Osteoblast (primary cell): ENCODE results near the gene MPRIP. TPM values are rescaled to one million over a fixed set of nuclear protein-coding genes. Genes with fewer than 3 reads are reported as not detected.

Experiments
- DNase-seq: peaks from one replicate; pipeline ENCODE4 v3.0.0; 2011; ENCODE audit warnings: low spot score, mixed read lengths; ENCODE audit not compliant: insufficient read length; ENCODE audit errors: missing footprints
- H2AFZ ChIP-seq: 2 replicates; pipeline ENCODE4 v1.6.0; 2011; ENCODE audit warnings: mild to moderate bottlenecking, low read length
- H3K27ac ChIP-seq: 2 replicates; pipeline ENCODE4 v1.5.1; 2011; ENCODE audit warnings: mild to moderate bottlenecking, low read depth, low read length, moderate library complexity
- H3K27me3 ChIP-seq: 2 replicates; pipeline ENCODE4 v1.6.0; 2012; ENCODE audit warnings: mild to moderate bottlenecking, control low read depth, inconsistent platforms, low read length, moderate library complexity; ENCODE audit not compliant: insufficient read depth
- H3K36me3 ChIP-seq: 2 replicates; pipeline ENCODE4 v1.5.1; 2011; ENCODE audit warnings: mild to moderate bottlenecking, low read length, control low read depth, moderate library complexity; ENCODE audit not compliant: insufficient read depth
- H3K4me1 ChIP-seq: 2 replicates; pipeline ENCODE4 v1.5.1; 2011; ENCODE audit warnings: mild to moderate bottlenecking, low read length, control low read depth, moderate library complexity; ENCODE audit not compliant: insufficient read depth
- H3K4me2 ChIP-seq: 2 replicates; pipeline ENCODE4 v1.6.0; 2011; ENCODE audit warnings: mild to moderate bottlenecking, low read length; ENCODE audit not compliant: insufficient read depth
- H3K4me3 ChIP-seq: fragments of 200-600 bp; sonication (generic); 3 replicates; pipeline ENCODE4 v1.5.1; 2012; ENCODE audit warnings: mild to moderate bottlenecking, low read length, inconsistent platforms; ENCODE audit not compliant: insufficient read depth
- H3K79me2 ChIP-seq: 2 replicates; pipeline ENCODE4 v1.6.0; 2012; ENCODE audit warnings: mild to moderate bottlenecking, low read length, control low read depth, inconsistent platforms; ENCODE audit not compliant: insufficient read depth
- H3K9me3 ChIP-seq: 2 replicates; pipeline ENCODE4 v1.5.1; 2011; ENCODE audit warnings: low read depth, low read length, control low read depth
- H4K20me1 ChIP-seq: 2 replicates; pipeline ENCODE4 v1.6.0; 2012; ENCODE audit warnings: mild to moderate bottlenecking, low read length, control low read depth; ENCODE audit not compliant: insufficient read depth
- CTCF ChIP-seq: IDR thresholded peaks from 2 replicates; pipeline ENCODE4 v1.5.1; 2011; ENCODE audit warnings: mild to moderate bottlenecking, low read depth, low read length, moderate library complexity; ENCODE audit errors: extremely low read depth
- total RNA-seq: library from RNA; depleted of rRNA; stranded (reverse); fragments of >200 nt; gene quantifications from 2 replicates; pipeline ENCODE4 v1.2.3, GENCODE V29; 2012

Gene MPRIP
- total RNA-seq, 1 donor, result 149 TPM

GRCh38 chr17:17127156-17127555 is 84.9 kb downstream of the MPRIP start:
- no peak overlapping the region for H3K4me3 ChIP-seq
- H3K79me2 ChIP-seq, result peaks cover 95% of the 10 kb centered on the region
- no peak overlapping the region for H3K27ac ChIP-seq
- H4K20me1 ChIP-seq, result peaks cover 90% of the 10 kb centered on the region
- DNase-seq, result no peak
- peaks cover 8% of the 10 kb centered on the region for H3K4me1 ChIP-seq
- no peak for TF ChIP-seq CTCF
- no peaks in the 10 kb centered on the region for H3K27me3 ChIP-seq
- no peaks in the 10 kb centered on the region for H3K9me3 ChIP-seq
- no peak overlapping the region for H2AFZ ChIP-seq
- H3K36me3 ChIP-seq, result peaks cover 51% of the 10 kb centered on the region
- H3K4me2 ChIP-seq, result no peak overlapping the region

GRCh38 chr17:17127730-17128291 is 85.6 kb downstream of the MPRIP start:
- H3K79me2 ChIP-seq, result peaks cover 96% of the 10 kb centered on the region
- no peaks in the 10 kb centered on the region for H3K27me3 ChIP-seq
- no peak for TF ChIP-seq CTCF
- no peak overlapping the region for H2AFZ ChIP-seq
- H3K4me3 ChIP-seq, result no peak overlapping the region
- peak; percentile 81 for DNase-seq
- H3K36me3 ChIP-seq, result peaks cover 58% of the 10 kb centered on the region
- no peak overlapping the region for H3K27ac ChIP-seq
- H3K4me1 ChIP-seq, result peaks cover 8% of the 10 kb centered on the region
- peaks cover 89% of the 10 kb centered on the region for H4K20me1 ChIP-seq
- no peaks in the 10 kb centered on the region for H3K9me3 ChIP-seq
- H3K4me2 ChIP-seq, result no peak overlapping the region

GRCh38 chr17:17128476-17129075 is 86.3 kb downstream of the MPRIP start:
- DNase-seq, result peak; percentile 51
- no peak overlapping the region for H3K27ac ChIP-seq
- no peak overlapping the region for H3K4me2 ChIP-seq
- H2AFZ ChIP-seq, result no peak overlapping the region
- no peaks in the 10 kb centered on the region for H3K9me3 ChIP-seq
- H3K27me3 ChIP-seq, result no peaks in the 10 kb centered on the region
- peaks cover 65% of the 10 kb centered on the region for H3K36me3 ChIP-seq
- no peak overlapping the region for H3K4me3 ChIP-seq
- peaks cover 8% of the 10 kb centered on the region for H3K4me1 ChIP-seq
- peaks cover 99% of the 10 kb centered on the region for H3K79me2 ChIP-seq
- no peak for TF ChIP-seq CTCF
- H4K20me1 ChIP-seq, result peaks cover 84% of the 10 kb centered on the region

GRCh38 chr17:17129466-17129865 is 87.2 kb downstream of the MPRIP start:
- DNase-seq, result peak; percentile 68
- Histone ChIP-seq H2AFZ (no peak overlapping the region), H3K79me2 (peaks cover 99% of the 10 kb centered on the region), H3K27me3 (no peaks in the 10 kb centered on the region), H3K4me3 (no peak overlapping the region), H3K27ac (no peak overlapping the region), H3K36me3 (peaks cover 70% of the 10 kb centered on the region), H4K20me1 (peaks cover 76% of the 10 kb centered on the region), H3K9me3 (no peaks in the 10 kb centered on the region), H3K4me2 (no peak overlapping the region), H3K4me1 (peaks cover 8% of the 10 kb centered on the region)
- no peak for TF ChIP-seq CTCF
